Nephron (organoid): ENCODE results near the gene NLK.
A peak's percentile ranks its signal among the peaks of the same experiment; 100 is the strongest.
"Not testable (repeated sequence)": the region's sequence is repeated elsewhere in the genome, so short reads cannot be mapped to it uniquely, and the experiment has no call there.

ENCODE experiments used
- H3K27ac Mint-ChIP-seq, 3 experiments: 2 replicates each; pipeline ENCODE4 v1.8.0; 2020; ENCODE audit warnings: mixed read lengths in 3 of 3, mild to moderate bottlenecking in 2 of 3, moderate library complexity in 1 of 3
- H3K27me3 Mint-ChIP-seq: 2 replicates; pipeline ENCODE4 v1.8.0; 2021; ENCODE audit warnings: low read depth, mild to moderate bottlenecking, moderate library complexity, mixed read lengths
- H3K36me3 Mint-ChIP-seq: 2 replicates; pipeline ENCODE4 v1.8.0; 2020; ENCODE audit warnings: low read depth, mixed read lengths
- H3K4me1 Mint-ChIP-seq: 2 replicates; pipeline ENCODE4 v1.8.0; 2020; ENCODE audit warnings: mixed read lengths
- H3K4me3 Mint-ChIP-seq, 3 experiments: 2 replicates each; pipeline ENCODE4 v1.8.0; 2020; ENCODE audit warnings: mild to moderate bottlenecking in 3 of 3, mixed read lengths in 3 of 3, moderate library complexity in 2 of 3
- H3K9me3 Mint-ChIP-seq: 2 replicates; pipeline ENCODE4 v1.8.0; 2020; ENCODE audit warnings: mixed read lengths
- CTCF ChIP-seq, 3 experiments: fragments of 200-600 bp; sonication (generic); IDR thresholded peaks; one replicate each; pipeline ENCODE4 v1.5.0; 2021; ENCODE audit warnings: antibody characterized with exemption in 3 of 3; ENCODE audit not compliant: unreplicated experiment in 3 of 3

Gene NLK

GRCh38 chr17:28228986-28229729 lies 186.7 kb downstream of the NLK start:
- H3K4me3 Mint-ChIP-seq: peak overlapping the region in 2 of 3 experiments; percentile 26 to 84
- peaks cover 8% of the 10 kb centered on the region for H3K9me3 Mint-ChIP-seq
- no peak for TF ChIP-seq CTCF (IDR thresholded peaks at IDR 0.05; ENCODE audit: unreplicated experiment in 3 of 3)
- peaks cover 11% of the 10 kb centered on the region for H3K4me1 Mint-ChIP-seq
- no peaks in the 10 kb centered on the region for H3K36me3 Mint-ChIP-seq
- H3K27me3 Mint-ChIP-seq: peaks cover 78% of the 10 kb centered on the region
- H3K27ac Mint-ChIP-seq: no peak overlapping the region

- Mint-ChIP-seq H3K36me3 (no peaks in the 10 kb centered on the region), H3K27me3 (peaks cover 85% of the 10 kb centered on the region), H3K4me1 (peaks cover 11% of the 10 kb centered on the region), H3K27ac (no peak overlapping the region), H3K9me3 (peaks cover 8% of the 10 kb centered on the region), H3K4me3 (no peak overlapping the region)
- TF ChIP-seq CTCF (IDR thresholded peaks at IDR 0.05; ENCODE audit: unreplicated experiment in 3 of 3): no peak
Observed at GRCh38 chr17:28230011-28230410, 187.5 kb downstream of the NLK start.

- H3K4me3 Mint-ChIP-seq, H3K27ac Mint-ChIP-seq, H3K36me3 Mint-ChIP-seq, H3K9me3 Mint-ChIP-seq: not testable (repeated sequence)
- Mint-ChIP-seq H3K27me3 (peaks cover 87% of the 10 kb centered on the region), H3K4me1 (peaks cover 11% of the 10 kb centered on the region)
Observed at GRCh38 chr17:28230607-28231006, 188.1 kb downstream of the NLK start.

GRCh38 chr17:28231624-28232023 lies 189.1 kb downstream of the NLK start:
- not testable (repeated sequence) for H3K9me3 Mint-ChIP-seq, H3K36me3 Mint-ChIP-seq, H3K4me3 Mint-ChIP-seq, H3K27ac Mint-ChIP-seq
- H3K27me3 Mint-ChIP-seq: peaks cover 85% of the 10 kb centered on the region
- peaks cover 11% of the 10 kb centered on the region for H3K4me1 Mint-ChIP-seq

GRCh38 chr17:28232966-28233870 lies 190.7 kb downstream of the NLK start:
- H3K36me3 Mint-ChIP-seq, H3K4me3 Mint-ChIP-seq, H3K4me1 Mint-ChIP-seq, H3K9me3 Mint-ChIP-seq: not testable (repeated sequence)
- peak overlapping the region; percentile 44 to 55 (median 44) for H3K27ac Mint-ChIP-seq
- H3K27me3 Mint-ChIP-seq: peaks cover 69% of the 10 kb centered on the region
- TF ChIP-seq CTCF (IDR thresholded peaks at IDR 0.05; ENCODE audit: unreplicated experiment in 3 of 3): peak; percentile 32 to 58 (median 49)

DNA sequence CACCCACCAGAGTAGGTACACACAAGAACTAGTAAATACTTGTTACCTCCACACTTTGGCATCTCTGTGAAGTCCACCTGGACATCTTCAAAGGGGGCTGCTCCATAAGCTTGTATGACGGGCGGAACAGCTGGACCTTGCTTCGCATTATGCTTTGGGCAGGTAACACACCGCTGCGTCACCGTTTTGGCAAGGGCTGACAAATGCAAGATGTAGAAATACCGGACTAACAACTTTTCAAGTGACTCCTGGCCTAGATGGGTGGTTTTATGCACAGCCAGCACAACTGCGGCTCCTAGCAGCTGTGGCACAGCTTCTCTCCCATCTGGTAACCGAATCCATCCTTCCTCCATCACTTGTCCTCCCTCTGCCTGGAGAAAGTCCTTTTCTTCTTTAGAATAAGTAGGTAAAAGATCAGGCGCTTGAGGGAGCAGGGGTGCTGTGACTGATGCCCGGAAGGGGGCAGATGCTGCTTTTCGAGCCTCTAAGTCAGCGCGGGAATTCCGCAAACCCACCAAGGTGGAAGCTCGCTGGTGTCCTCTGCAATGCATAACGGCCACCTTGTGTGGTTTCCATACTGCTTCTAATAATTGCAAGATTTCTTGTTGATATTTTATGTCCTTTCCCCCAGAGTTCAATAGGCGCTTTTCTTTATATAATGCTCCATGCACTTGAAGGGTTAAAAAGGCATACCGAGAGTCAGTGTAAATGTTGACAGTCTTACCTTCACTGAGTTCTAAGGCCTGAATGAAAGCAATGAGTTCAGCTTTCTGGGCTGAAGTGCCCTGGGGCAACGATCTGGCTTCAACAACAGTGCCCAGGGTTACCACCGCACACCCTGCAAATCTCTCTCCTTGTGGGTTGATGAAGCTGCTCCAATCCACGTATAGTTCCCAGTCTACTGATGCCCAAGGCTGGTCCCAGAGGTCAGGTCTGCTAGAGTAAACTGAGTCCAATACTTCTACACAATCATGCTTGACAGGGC lies 191.7 kb downstream of the NLK start:
- Mint-ChIP-seq H3K27me3 (peaks cover 59% of the 10 kb centered on the region), H3K27ac (peak overlapping the region; percentile 44 to 55 (median 44))
- not testable (repeated sequence) for H3K9me3 Mint-ChIP-seq, H3K4me3 Mint-ChIP-seq, H3K4me1 Mint-ChIP-seq, H3K36me3 Mint-ChIP-seq

- H3K27me3 Mint-ChIP-seq: peaks cover 50% of the 10 kb centered on the region
Observed at GRCh38 chr17:28235066-28235700, 192.7 kb downstream of the NLK start.

GRCh38 chr17:28236033-28236653 lies 193.7 kb downstream of the NLK start:
- H3K9me3 Mint-ChIP-seq, H3K27ac Mint-ChIP-seq, H3K4me1 Mint-ChIP-seq, H3K36me3 Mint-ChIP-seq, H3K4me3 Mint-ChIP-seq: not testable (repeated sequence)
- peaks cover 42% of the 10 kb centered on the region for H3K27me3 Mint-ChIP-seq

More at GRCh38 chr17:28235066-28235700, 192.7 kb downstream of the NLK start:
- H3K36me3 Mint-ChIP-seq, H3K4me1 Mint-ChIP-seq, H3K27ac Mint-ChIP-seq, H3K4me3 Mint-ChIP-seq, H3K9me3 Mint-ChIP-seq: not testable (repeated sequence)

GRCh38 chr17:28238547-28239270 lies 196.2 kb downstream of the NLK start:
- H3K4me1 Mint-ChIP-seq, H3K4me3 Mint-ChIP-seq, H3K27ac Mint-ChIP-seq, H3K36me3 Mint-ChIP-seq, H3K9me3 Mint-ChIP-seq: not testable (repeated sequence)
- H3K27me3 Mint-ChIP-seq: peaks cover 32% of the 10 kb centered on the region
